DND-41 (cell line): Measurements from ENCODE around the gene PC.

Source experiments
- CTCF ChIP-seq: IDR thresholded peaks from 2 replicates; pipeline ENCODE4 v1.5.1; 2012; ENCODE audit warnings: borderline replicate concordance, low read length, moderate library complexity, mild to moderate bottlenecking; ENCODE audit not compliant: poor library complexity, severe bottlenecking; ENCODE audit errors: extremely low read depth
- EZH2 ChIP-seq: IDR thresholded peaks from 3 replicates; pipeline ENCODE4 v1.6.1; 2012; ENCODE audit warnings: borderline replicate concordance, low read depth, mild to moderate bottlenecking, moderate library complexity, low read length, inconsistent platforms; ENCODE audit not compliant: severe bottlenecking

GRCh38 chr11:66857927-66858185, 100.3 kb downstream of the PC start:
- TF ChIP-seq CTCF = no peak
- TF ChIP-seq EZH2 = no peak
